Esophagus squamous epithelium (tissue), 5 donors: ENCODE data around the gene RNF144A. TPM values are rescaled to one million over a fixed set of nuclear protein-coding genes. Genes with fewer than 3 reads are reported as not detected.
A peak's percentile ranks its signal among the peaks of the same experiment; 100 is the strongest.

Experiments
- DNase-seq: peaks from one replicate; lab custom pipeline; 2025; lab: John Stamatoyannopoulos, UW
- H3K27ac ChIP-seq, 4 donors: fragments of 200-600 bp; sonication (generic); one replicate each; pipeline ENCODE4 v1.5.1; 2016 to 2019; ENCODE audit warnings: mild to moderate bottlenecking in 1 of 4
- H3K27me3 ChIP-seq, 4 donors: fragments of 200-600 bp; sonication (generic); 1 replicate in 3 of 4; 2 replicates in 1 of 4; pipeline versions ENCODE4 v1.5.1 to v1.6.0; 2017 to 2021; ENCODE audit warnings: antibody characterized with exemption in 1 of 4
- H3K36me3 ChIP-seq, 3 donors: fragments of 200-600 bp; sonication (generic); one replicate each; pipeline ENCODE4 v1.5.1; 2016 to 2019
- H3K4me1 ChIP-seq, 3 donors: fragments of 200-600 bp; sonication (generic); one replicate each; pipeline ENCODE4 v1.5.1; 2017 to 2019
- H3K4me3 ChIP-seq, 4 donors: fragments of 200-600 bp; sonication (generic); 1 replicate in 3 of 4; 2 replicates in 1 of 4; pipeline ENCODE4 v1.5.1; 2016 to 2019; ENCODE audit warnings: mild to moderate bottlenecking in 2 of 4, moderate library complexity in 1 of 4
- H3K9me3 ChIP-seq, 3 donors: fragments of 200-600 bp; sonication (generic); one replicate each; pipeline ENCODE4 v1.5.1; 2016 to 2019
- POLR2A ChIP-seq, 4 donors: fragments of 450-650 bp; IDR thresholded peaks; one replicate each; pipeline ENCODE4 v1.6.1; 2017; ENCODE audit warnings: antibody characterized with exemption in 4 of 4, mild to moderate bottlenecking in 4 of 4, moderate library complexity in 3 of 4
- WGBS, 2 donors: methylation state at CpG; one replicate each; pipeline ENCODE4 v1.1.5; 2018; 5-methylcytosine and 5-hydroxymethylcytosine counted together
- intact Hi-C: fragments of 100-400 bp; cut with DNase I; formaldehyde crosslinking; loops from one replicate; pipeline ENCODE4 v1.15.0; 2022
- total RNA-seq, 4 donors: library from RNA; depleted of rRNA; stranded (reverse); fragments of >200 nt; gene quantifications; one replicate each; pipeline ENCODE4 v1.1.0, GENCODE V29; 2016
- TF ChIP-seq, protein P1 (sequence below), 6 experiments: fragments of 450-650 bp in 4 of 6; fragments of 200-600 bp in 2 of 6; sonication (generic) in 2 of 6; IDR thresholded peaks; one replicate each; pipeline ENCODE4 v1.5.1; 2016 to 2019; ENCODE audit warnings: antibody characterized with exemption in 6 of 6, mild to moderate bottlenecking in 4 of 6, moderate library complexity in 4 of 6
- donor health status: DM: yes; HTN: yes; CAD: no.

The RNF144A gene
- total RNA-seq, 4 donors from 2014 or later: 6.2 to 11.6 (median 8.2) TPM

DNA sequence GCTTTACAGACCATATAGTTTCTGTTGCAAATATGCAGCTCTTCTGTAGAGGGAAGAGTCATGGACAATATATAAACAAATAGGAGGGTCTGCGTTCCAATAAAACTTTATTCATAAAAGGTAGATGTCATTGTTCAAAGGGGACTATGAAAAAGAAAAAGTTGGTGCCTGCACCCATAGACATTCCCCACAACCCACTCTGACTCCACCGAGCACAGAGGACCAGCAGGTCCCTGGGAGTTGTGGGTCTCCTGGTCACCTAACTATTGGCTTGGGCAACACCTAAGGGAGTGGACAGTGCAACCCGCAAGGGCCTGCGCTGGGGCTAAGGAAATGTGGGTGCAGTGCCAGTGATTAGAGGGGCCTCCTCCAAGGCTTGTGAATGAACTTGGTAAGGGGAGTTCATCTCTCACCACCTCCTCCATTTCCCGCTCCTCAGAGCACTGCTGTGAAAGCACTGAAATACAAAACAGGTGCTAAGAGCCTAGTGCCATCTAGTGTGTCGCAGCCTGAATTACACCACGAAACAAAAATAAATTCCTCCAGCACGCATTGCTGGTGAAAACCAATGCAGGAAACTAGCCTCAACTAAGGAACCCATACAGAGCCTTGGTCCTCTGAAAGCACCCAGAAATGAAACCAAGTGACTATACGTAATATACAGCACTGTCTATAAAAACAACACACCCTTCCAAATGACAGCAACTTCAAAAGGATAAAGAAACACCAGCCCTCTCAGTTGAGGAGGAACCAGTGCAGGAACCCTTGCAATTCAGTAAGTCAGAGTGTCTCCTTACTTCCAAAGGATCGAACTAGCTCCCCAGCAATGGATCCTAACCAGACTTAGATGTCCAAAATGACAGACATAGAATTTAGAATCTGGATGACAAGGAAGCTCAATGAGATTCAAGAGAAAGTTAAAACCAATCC, 166.6 kb downstream of the RNF144A start:
- no peaks in the 10 kb centered on the region for H3K27me3 ChIP-seq
- intact Hi-C loops: no loop called here
- WGBS, 2 donors: 52 to 67% methylated on average over 8 to 9 of the region's 10 CpGs
- H3K36me3 ChIP-seq: no peaks in the 10 kb centered on the region
- no peak for DNase-seq
- no peak overlapping the region for H3K4me3 ChIP-seq
- no peaks in the 10 kb centered on the region for H3K4me1 ChIP-seq
- no peak overlapping the region for H3K27ac ChIP-seq
- H3K9me3 ChIP-seq: peaks cover 0 to 6% (median 0%) of the 10 kb centered on the region in 3 donors
- TF ChIP-seq, protein P1, sequence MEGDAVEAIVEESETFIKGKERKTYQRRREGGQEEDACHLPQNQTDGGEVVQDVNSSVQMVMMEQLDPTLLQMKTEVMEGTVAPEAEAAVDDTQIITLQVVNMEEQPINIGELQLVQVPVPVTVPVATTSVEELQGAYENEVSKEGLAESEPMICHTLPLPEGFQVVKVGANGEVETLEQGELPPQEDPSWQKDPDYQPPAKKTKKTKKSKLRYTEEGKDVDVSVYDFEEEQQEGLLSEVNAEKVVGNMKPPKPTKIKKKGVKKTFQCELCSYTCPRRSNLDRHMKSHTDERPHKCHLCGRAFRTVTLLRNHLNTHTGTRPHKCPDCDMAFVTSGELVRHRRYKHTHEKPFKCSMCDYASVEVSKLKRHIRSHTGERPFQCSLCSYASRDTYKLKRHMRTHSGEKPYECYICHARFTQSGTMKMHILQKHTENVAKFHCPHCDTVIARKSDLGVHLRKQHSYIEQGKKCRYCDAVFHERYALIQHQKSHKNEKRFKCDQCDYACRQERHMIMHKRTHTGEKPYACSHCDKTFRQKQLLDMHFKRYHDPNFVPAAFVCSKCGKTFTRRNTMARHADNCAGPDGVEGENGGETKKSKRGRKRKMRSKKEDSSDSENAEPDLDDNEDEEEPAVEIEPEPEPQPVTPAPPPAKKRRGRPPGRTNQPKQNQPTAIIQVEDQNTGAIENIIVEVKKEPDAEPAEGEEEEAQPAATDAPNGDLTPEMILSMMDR (IDR thresholded peaks at IDR 0.05): peak in 5 of 6 experiments; percentile 9 to 50 (median 23)
- no peak for TF ChIP-seq POLR2A (IDR thresholded peaks at IDR 0.05)

DNA sequence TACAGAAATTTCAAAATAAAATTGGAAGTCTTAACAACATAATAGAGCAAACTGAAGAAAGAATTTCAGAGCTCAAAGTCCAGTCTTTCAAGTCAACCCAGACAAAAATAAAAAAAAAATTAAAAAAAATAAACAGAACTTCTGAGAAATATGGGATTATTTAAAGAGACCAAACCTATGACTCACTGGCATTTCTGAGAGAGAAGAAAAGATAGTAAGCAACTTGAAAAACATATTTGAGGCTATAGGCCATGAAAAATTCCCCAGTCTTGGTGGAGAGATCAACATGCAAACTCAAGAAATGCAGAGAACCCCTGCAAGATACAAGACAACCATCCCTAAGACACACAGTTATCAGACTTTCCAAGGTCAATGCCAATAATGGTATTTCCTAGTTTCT, 167.4 kb downstream of the RNF144A start:
- TF ChIP-seq, protein P1 (IDR thresholded peaks at IDR 0.05): no peak
- no peak for TF ChIP-seq POLR2A (IDR thresholded peaks at IDR 0.05)
- H3K9me3 ChIP-seq: peaks cover 0 to 6% (median 0%) of the 10 kb centered on the region in 3 donors
- H3K36me3 ChIP-seq: no peaks in the 10 kb centered on the region
- H3K27ac ChIP-seq: no peak overlapping the region
- no peaks in the 10 kb centered on the region for H3K4me1 ChIP-seq
- DNase-seq: no peak
- no peaks in the 10 kb centered on the region for H3K27me3 ChIP-seq
- no peak overlapping the region for H3K4me3 ChIP-seq
- intact Hi-C loops: no loop called here

- Histone ChIP-seq H3K9me3 (peaks cover 0 to under 1% (median 0%) of the 10 kb centered on the region in 3 donors), H3K4me1 (no peaks in the 10 kb centered on the region), H3K36me3 (no peaks in the 10 kb centered on the region), H3K27me3 (no peaks in the 10 kb centered on the region), H3K4me3 (no peak overlapping the region), H3K27ac (no peak overlapping the region)
- 91% methylated on average over 9 of the region's 16 CpGs; no CpG with 5 or more reads in 1 of the 2 donors for WGBS, 2 donors
- no peak for DNase-seq
- intact Hi-C loops: no loop called here
- TF ChIP-seq, protein P1 (IDR thresholded peaks at IDR 0.05): no peak
- TF ChIP-seq POLR2A (IDR thresholded peaks at IDR 0.05): no peak
Measured at GRCh38 chr2:7089284-7089683, 172.1 kb downstream of the RNF144A start.

GRCh38 chr2:7089898-7090510, 172.8 kb downstream of the RNF144A start:
- H3K27ac ChIP-seq: no peak overlapping the region
- H3K9me3 ChIP-seq: no peaks in the 10 kb centered on the region
- H3K4me3 ChIP-seq: no peak overlapping the region
- WGBS, 2 donors: 71 to 88% methylated on average over 8 of the region's 26 CpGs
- no peak for DNase-seq
- intact Hi-C loops: no loop called here
- no peaks in the 10 kb centered on the region for H3K36me3 ChIP-seq
- no peaks in the 10 kb centered on the region for H3K27me3 ChIP-seq
- TF ChIP-seq, protein P1 (IDR thresholded peaks at IDR 0.05): no peak
- TF ChIP-seq POLR2A (IDR thresholded peaks at IDR 0.05): no peak
- H3K4me1 ChIP-seq: no peaks in the 10 kb centered on the region

GRCh38 chr2:7093376-7093775, 176.2 kb downstream of the RNF144A start:
- 67 to 91% methylated on average over 3 of the region's 3 CpGs for WGBS, 2 donors
- peaks cover 0 to 9% (median 3%) of the 10 kb centered on the region in 3 donors for H3K4me1 ChIP-seq
- H3K36me3 ChIP-seq: no peaks in the 10 kb centered on the region
- intact Hi-C loops: no loop called here
- no peaks in the 10 kb centered on the region for H3K27me3 ChIP-seq
- no peak overlapping the region for H3K4me3 ChIP-seq
- DNase-seq: no peak
- no peaks in the 10 kb centered on the region for H3K9me3 ChIP-seq
- TF ChIP-seq POLR2A (IDR thresholded peaks at IDR 0.05): no peak
- TF ChIP-seq, protein P1 (IDR thresholded peaks at IDR 0.05): no peak
- no peak overlapping the region for H3K27ac ChIP-seq
